ENCODE data around the gene MS4A8. TPM values are rescaled to one million over a fixed set of nuclear protein-coding genes. Genes with fewer than 3 reads are reported as not detected.
"Not testable (repeated sequence)": the region's sequence is repeated elsewhere in the genome, so short reads cannot be mapped to it uniquely, and the experiment has no call there.

MS4A8 gene
- not detected for polyA plus RNA-seq (2013, experiment 1 of 2)
- polyA plus RNA-seq (2013, experiment 2 of 2): 0.71 TPM

DNA sequence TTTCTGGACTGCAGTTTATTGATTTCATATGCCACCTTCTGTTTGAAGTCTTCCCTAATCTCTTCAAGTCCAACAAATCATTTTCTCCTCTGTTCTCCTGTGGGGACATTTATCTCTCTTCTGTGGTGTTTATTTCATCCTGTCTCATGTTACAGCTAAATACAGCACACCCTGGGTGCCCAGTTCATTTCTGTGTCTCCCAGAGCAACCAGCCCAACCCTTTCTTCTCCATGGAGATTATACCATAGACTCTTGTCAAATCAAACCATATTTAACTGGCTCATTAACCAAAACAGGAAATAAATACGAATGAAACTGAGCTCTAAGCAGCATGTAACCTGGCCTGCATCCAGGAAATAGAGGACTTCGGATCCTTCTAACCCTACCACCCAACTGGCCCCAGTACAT is at the start of gene MS4A8:
TSS of gene MS4A8 (plus strand) at position 329 of the 408 bp plus-strand sequence. CDS start 1,249 bp downstream, outside the sequence.
- Histone ChIP-seq H3K4me1 (ENCODE audit: control insufficient read depth, insufficient read depth, low read length, poor library complexity, severe bottlenecking) (no peaks in the 10 kb centered on the region), H3K9me3 (ENCODE audit: control insufficient read depth, low read length) (no peaks in the 10 kb centered on the region), H3K36me3 (ENCODE audit: control insufficient read depth, insufficient read depth, low read length) (no peaks in the 10 kb centered on the region), H3K27ac (ENCODE audit: low read depth, low read length, severe bottlenecking) (no peak within 1 kb of the TSS), H3K4me3 (ENCODE audit: extremely low read depth, insufficient read depth, low read length, poor library complexity, severe bottlenecking) (no peak within 1 kb of the TSS)
- 44 to 60% methylated on average over 1 of the region's 2 CpGs for WGBS, 2 experiments (ENCODE audit: insufficient coverage in 2 of 2)

DNA sequence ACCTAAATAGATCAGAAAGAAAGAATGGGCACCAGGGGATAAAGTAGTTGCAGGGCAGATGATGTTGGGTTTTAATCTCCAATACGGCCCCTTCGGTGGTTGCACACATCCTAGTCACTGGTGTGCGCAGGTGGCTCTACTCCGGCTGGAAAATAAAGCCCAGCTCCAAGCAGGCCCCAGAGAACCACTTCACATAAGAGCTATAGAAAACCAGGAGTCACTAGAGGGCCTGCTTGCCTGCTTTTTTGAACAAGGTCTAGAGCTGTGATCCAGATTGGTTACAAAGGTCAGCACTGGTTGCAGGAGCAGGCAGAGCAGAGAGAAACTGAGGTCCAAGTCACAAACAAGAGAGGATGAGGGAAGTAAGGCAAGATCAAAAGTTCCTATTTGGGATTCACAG is 41.5 kb upstream of the MS4A8 start:
- Histone ChIP-seq H3K9me3 (ENCODE audit: control insufficient read depth, low read length) (no peaks in the 10 kb centered on the region), H3K36me3 (ENCODE audit: control insufficient read depth, insufficient read depth, low read length) (no peaks in the 10 kb centered on the region), H3K4me1 (ENCODE audit: control insufficient read depth, insufficient read depth, low read length, poor library complexity, severe bottlenecking) (no peaks in the 10 kb centered on the region), H3K27ac (ENCODE audit: low read depth, low read length, severe bottlenecking) (no peak overlapping the region), H3K4me3 (ENCODE audit: extremely low read depth, insufficient read depth, low read length, poor library complexity, severe bottlenecking) (no peak overlapping the region)
- 83 to 96% methylated on average over 2 to 4 of the region's 4 CpGs for WGBS, 2 experiments (ENCODE audit: insufficient coverage in 2 of 2)

DNA sequence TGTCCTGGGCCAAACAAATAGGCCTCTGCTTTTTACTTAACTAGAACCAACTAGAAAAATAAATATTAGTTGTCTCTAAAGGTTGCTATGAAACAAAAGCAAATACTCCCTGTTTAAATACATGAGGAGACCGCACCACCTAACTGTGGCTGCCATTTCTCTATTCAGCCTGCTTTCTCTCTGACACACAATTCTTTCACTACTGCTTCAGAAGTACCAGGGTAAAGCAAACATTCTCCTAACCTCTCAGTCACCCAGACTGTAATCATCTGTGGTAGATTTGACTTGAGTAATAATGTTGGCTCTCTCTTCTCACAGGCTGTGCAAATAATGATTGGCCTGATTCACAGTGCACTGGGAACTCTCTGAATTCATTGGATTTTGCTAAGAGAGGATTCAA is 41.0 kb upstream of the MS4A8 start:
- Histone ChIP-seq H3K9me3 (ENCODE audit: control insufficient read depth, low read length) (no peaks in the 10 kb centered on the region), H3K36me3 (ENCODE audit: control insufficient read depth, insufficient read depth, low read length) (no peaks in the 10 kb centered on the region), H3K4me1 (ENCODE audit: control insufficient read depth, insufficient read depth, low read length, poor library complexity, severe bottlenecking) (no peaks in the 10 kb centered on the region), H3K4me3 (ENCODE audit: extremely low read depth, insufficient read depth, low read length, poor library complexity, severe bottlenecking) (no peak overlapping the region), H3K27ac (ENCODE audit: low read depth, low read length, severe bottlenecking) (no peak overlapping the region)
- 89% methylated on average over 1 of the region's 1 CpG; no CpG with 5 or more reads in 1 of the 2 experiments for WGBS, 2 experiments (ENCODE audit: insufficient coverage in 2 of 2)

DNA sequence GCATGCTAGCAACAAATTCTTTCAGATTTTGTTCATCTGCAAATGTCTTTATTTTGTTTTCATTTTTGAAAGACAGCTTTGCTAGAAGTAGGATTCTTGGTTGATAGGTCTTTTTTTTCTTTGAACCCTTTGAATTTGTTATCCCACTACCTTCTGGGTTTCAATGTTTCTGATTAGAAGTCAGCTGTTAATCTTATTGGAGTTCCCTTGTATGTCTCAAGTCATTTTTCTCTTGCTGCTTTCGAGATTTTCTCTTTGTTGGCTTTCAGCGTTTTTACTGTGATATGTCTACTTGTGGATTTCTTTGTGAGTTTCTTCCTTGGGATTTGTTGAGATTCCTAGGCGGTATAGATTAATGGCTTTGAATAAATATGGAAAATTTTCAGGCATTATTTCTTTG is 27.2 kb upstream of the MS4A8 start:
- Histone ChIP-seq H3K36me3 (ENCODE audit: control insufficient read depth, insufficient read depth, low read length) (no peaks in the 10 kb centered on the region), H3K4me3 (ENCODE audit: extremely low read depth, insufficient read depth, low read length, poor library complexity, severe bottlenecking) (no peak overlapping the region), H3K27ac (ENCODE audit: low read depth, low read length, severe bottlenecking) (no peak overlapping the region), H3K9me3 (ENCODE audit: control insufficient read depth, low read length) (peaks cover 17% of the 10 kb centered on the region), H3K4me1 (ENCODE audit: control insufficient read depth, insufficient read depth, low read length, poor library complexity, severe bottlenecking) (no peaks in the 10 kb centered on the region)
- 50% methylated on average over 1 of the region's 3 CpGs; no CpG with 5 or more reads in 1 of the 2 experiments for WGBS, 2 experiments (ENCODE audit: insufficient coverage in 2 of 2)

GRCh38 chr11:60678231-60678630 is 21.2 kb upstream of the MS4A8 start:
- H3K27ac ChIP-seq (ENCODE audit: low read depth, low read length, severe bottlenecking); H3K4me1 ChIP-seq (ENCODE audit: control insufficient read depth, insufficient read depth, low read length, poor library complexity, severe bottlenecking); H3K36me3 ChIP-seq (ENCODE audit: control insufficient read depth, insufficient read depth, low read length); H3K4me3 ChIP-seq (ENCODE audit: extremely low read depth, insufficient read depth, low read length, poor library complexity, severe bottlenecking): not testable (repeated sequence)
- H3K9me3 ChIP-seq (ENCODE audit: control insufficient read depth, low read length): peaks cover 20% of the 10 kb centered on the region
- WGBS, 2 experiments (ENCODE audit: insufficient coverage in 2 of 2): 80 to 87% methylated on average over 1 to 2 of the region's 2 CpGs

DNA sequence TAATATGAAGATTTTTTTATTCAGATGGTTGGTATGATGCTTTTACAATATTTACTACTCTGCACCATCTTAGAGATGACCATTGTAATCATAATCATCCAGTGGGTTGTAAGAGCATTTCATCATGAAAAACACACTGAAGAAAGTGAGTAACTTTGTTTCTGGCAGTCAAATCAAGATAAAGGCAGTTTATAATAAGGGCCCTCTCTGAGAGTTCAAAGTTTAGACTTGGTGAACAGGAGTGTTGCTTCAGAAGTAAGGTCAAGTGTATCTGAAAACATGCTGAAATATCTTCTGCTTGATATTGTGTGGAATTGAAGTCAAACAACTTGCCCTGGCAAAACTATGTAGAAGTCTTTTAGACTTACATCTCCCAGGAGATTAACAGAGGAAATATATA is 19.5 kb upstream of the MS4A8 start:
- Histone ChIP-seq H3K36me3 (ENCODE audit: control insufficient read depth, insufficient read depth, low read length) (no peaks in the 10 kb centered on the region), H3K4me3 (ENCODE audit: extremely low read depth, insufficient read depth, low read length, poor library complexity, severe bottlenecking) (no peak overlapping the region), H3K9me3 (ENCODE audit: control insufficient read depth, low read length) (peaks cover 11% of the 10 kb centered on the region), H3K4me1 (ENCODE audit: control insufficient read depth, insufficient read depth, low read length, poor library complexity, severe bottlenecking) (no peaks in the 10 kb centered on the region), H3K27ac (ENCODE audit: low read depth, low read length, severe bottlenecking) (no peak overlapping the region)

DNA sequence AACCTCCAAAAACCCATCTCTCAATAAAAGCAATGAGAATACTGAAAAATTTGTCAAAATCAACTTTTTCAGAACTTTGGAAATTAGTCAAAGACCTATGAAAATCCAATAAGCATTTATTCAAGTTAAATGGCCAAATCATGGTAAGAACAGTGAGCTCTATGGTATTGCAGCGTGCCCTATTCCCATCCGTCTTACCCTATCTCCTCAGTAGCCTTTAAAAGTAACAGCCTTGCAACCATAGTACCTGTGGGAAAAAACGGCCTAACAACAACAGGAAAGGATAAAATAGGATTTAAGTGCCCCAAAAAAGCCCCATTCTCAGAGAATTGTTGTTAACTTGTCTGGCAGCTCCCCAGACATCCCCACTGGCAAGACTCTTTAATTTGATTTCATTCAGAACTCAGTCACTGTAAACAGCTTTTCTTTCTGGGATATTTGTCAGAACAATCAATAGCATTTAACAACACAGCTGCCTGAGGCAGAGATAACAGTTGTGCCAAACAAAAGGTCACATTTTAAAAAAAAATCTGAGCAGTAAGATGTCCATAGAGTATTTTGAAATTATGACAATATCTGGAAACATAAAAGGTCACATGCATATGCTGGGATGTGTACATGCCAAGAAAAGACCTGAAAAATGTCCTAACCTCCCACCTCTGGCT is 18.8 kb upstream of the MS4A8 start:
- WGBS, 2 experiments (ENCODE audit: insufficient coverage in 2 of 2): 67% methylated on average over 1 of the region's 3 CpGs; no CpG with 5 or more reads in 1 of the 2 experiments
- Histone ChIP-seq H3K4me3 (ENCODE audit: extremely low read depth, insufficient read depth, low read length, poor library complexity, severe bottlenecking) (no peak overlapping the region), H3K27ac (ENCODE audit: low read depth, low read length, severe bottlenecking) (no peak overlapping the region), H3K9me3 (ENCODE audit: control insufficient read depth, low read length) (peaks cover 11% of the 10 kb centered on the region), H3K4me1 (ENCODE audit: control insufficient read depth, insufficient read depth, low read length, poor library complexity, severe bottlenecking) (no peaks in the 10 kb centered on the region), H3K36me3 (ENCODE audit: control insufficient read depth, insufficient read depth, low read length) (no peaks in the 10 kb centered on the region)

- H3K4me3 ChIP-seq (ENCODE audit: extremely low read depth, insufficient read depth, low read length, poor library complexity, severe bottlenecking); H3K4me1 ChIP-seq (ENCODE audit: control insufficient read depth, insufficient read depth, low read length, poor library complexity, severe bottlenecking); H3K36me3 ChIP-seq (ENCODE audit: control insufficient read depth, insufficient read depth, low read length); H3K27ac ChIP-seq (ENCODE audit: low read depth, low read length, severe bottlenecking); H3K9me3 ChIP-seq (ENCODE audit: control insufficient read depth, low read length): not testable (repeated sequence)
- WGBS, 2 experiments (ENCODE audit: insufficient coverage in 2 of 2): no CpG with 5 or more reads among the region's 2 CpGs
These were observed 14.9 kb upstream of the MS4A8 start for GRCh38 chr11:60684541-60684848.

- no peaks in the 10 kb centered on the region for H3K9me3 ChIP-seq (ENCODE audit: control insufficient read depth, low read length)
These were observed 7.8 kb upstream of the MS4A8 start for GRCh38 chr11:60691661-60692060.

GRCh38 chr11:60699936-60700335 is 524 bp downstream of the MS4A8 start:
- Histone ChIP-seq H3K9me3 (ENCODE audit: control insufficient read depth, low read length) (no peaks in the 10 kb centered on the region), H3K4me1 (ENCODE audit: control insufficient read depth, insufficient read depth, low read length, poor library complexity, severe bottlenecking) (no peaks in the 10 kb centered on the region), H3K4me3 (ENCODE audit: extremely low read depth, insufficient read depth, low read length, poor library complexity, severe bottlenecking) (no peak overlapping the region), H3K27ac (ENCODE audit: low read depth, low read length, severe bottlenecking) (no peak overlapping the region), H3K36me3 (ENCODE audit: control insufficient read depth, insufficient read depth, low read length) (no peaks in the 10 kb centered on the region)
- WGBS, 2 experiments (ENCODE audit: insufficient coverage in 2 of 2): 94% methylated on average over 5 of the region's 5 CpGs; no CpG with 5 or more reads in 1 of the 2 experiments

More at GRCh38 chr11:60691661-60692060, 7.8 kb upstream of the MS4A8 start:
- Histone ChIP-seq H3K36me3 (ENCODE audit: control insufficient read depth, insufficient read depth, low read length) (no peaks in the 10 kb centered on the region), H3K4me3 (ENCODE audit: extremely low read depth, insufficient read depth, low read length, poor library complexity, severe bottlenecking) (no peak overlapping the region), H3K27ac (ENCODE audit: low read depth, low read length, severe bottlenecking) (no peak overlapping the region), H3K4me1 (ENCODE audit: control insufficient read depth, insufficient read depth, low read length, poor library complexity, severe bottlenecking) (no peaks in the 10 kb centered on the region)
- 83 to 94% methylated on average over 2 to 3 of the region's 5 CpGs for WGBS, 2 experiments (ENCODE audit: insufficient coverage in 2 of 2)

- WGBS, 2 experiments (ENCODE audit: insufficient coverage in 2 of 2): 78 to 91% methylated on average over 12 to 14 of the region's 14 CpGs
- Histone ChIP-seq H3K4me3 (ENCODE audit: extremely low read depth, insufficient read depth, low read length, poor library complexity, severe bottlenecking) (no peak overlapping the region), H3K36me3 (ENCODE audit: control insufficient read depth, insufficient read depth, low read length) (no peaks in the 10 kb centered on the region), H3K4me1 (ENCODE audit: control insufficient read depth, insufficient read depth, low read length, poor library complexity, severe bottlenecking) (no peaks in the 10 kb centered on the region), H3K9me3 (ENCODE audit: control insufficient read depth, low read length) (no peaks in the 10 kb centered on the region), H3K27ac (ENCODE audit: low read depth, low read length, severe bottlenecking) (no peak overlapping the region)
These were observed 1.5 kb downstream of the MS4A8 start for GRCh38 chr11:60700689-60701468.
